PC-3 (cell line): ENCODE results near the gene SMYD3. TPM values are rescaled to one million over a fixed set of nuclear protein-coding genes. Genes with fewer than 3 reads are reported as not detected.

Source experiments
- ATAC-seq: fragments of 200-7000 bp; cut with Tn5 transposase; 2 replicates; pipeline ENCODE4 v1.9.1; 2020; ENCODE audit warnings: mild to moderate bottlenecking, moderate library complexity
- BruUV-seq: library from RNA; stranded (reverse); fragments of 400-500 nt; replicated peaks from 2 replicates; lab custom pipeline; 2021; lab: Mats Ljungman, UMichigan
- CTCF ChIA-PET: fragments of 300-600 bp; sonication (Branson Sonifier 250); formaldehyde crosslinking; loops from one replicate; lab custom pipeline; 2022; ENCODE audit warnings: antibody characterized with exemption; lab: Charles Lee
- POLR2A ChIA-PET: fragments of 300-600 bp; sonication (Branson Sonifier 250); formaldehyde crosslinking; loops from one replicate; lab custom pipeline; 2022; ENCODE audit warnings: antibody characterized with exemption; ENCODE audit not compliant: unreplicated experiment; lab: Charles Lee
- DNase-seq: peaks from one replicate; pipeline ENCODE4 v3.0.0-alpha.2; 2015
- H2AFZ ChIP-seq: fragments of 300-600 bp; sonication (generic); 2 replicates; pipeline ENCODE4 v1.6.0; 2016; ENCODE audit warnings: antibody characterized with exemption, low read length
- H3F3A ChIP-seq: fragments of 300-600 bp; sonication (generic); one replicate; pipeline ENCODE4 v1.6.0; 2017; ENCODE audit warnings: antibody characterized with exemption, low read length, control low read depth, mild to moderate bottlenecking; ENCODE audit not compliant: unreplicated experiment
- H3K27ac ChIP-seq: fragments of 300-600 bp; sonication (generic); 2 replicates; pipeline ENCODE4 v1.5.1; 2016; ENCODE audit warnings: mild to moderate bottlenecking, low read length
- H3K27me3 ChIP-seq: fragments of 300-600 bp; sonication (generic); 2 replicates; pipeline ENCODE4 v1.6.1; 2016; ENCODE audit warnings: low read length, mixed read lengths
- H3K36me3 ChIP-seq: fragments of 300-600 bp; sonication (generic); 2 replicates; pipeline ENCODE4 v1.6.1; 2016; ENCODE audit warnings: low read depth, mixed run types, low read length, mixed read lengths
- H3K4me1 ChIP-seq: fragments of 300-600 bp; sonication (generic); 2 replicates; pipeline ENCODE4 v1.5.1; 2016; ENCODE audit warnings: low read length; ENCODE audit not compliant: insufficient read depth
- H3K4me2 ChIP-seq: fragments of 300-600 bp; sonication (generic); 2 replicates; pipeline ENCODE4 v1.6.0; 2016; ENCODE audit warnings: low read length
- H3K4me3 ChIP-seq: fragments of 300-600 bp; sonication (generic); 2 replicates; pipeline ENCODE4 v1.5.1; 2016; ENCODE audit warnings: mild to moderate bottlenecking, low read length, mixed read lengths
- H3K79me2 ChIP-seq: fragments of 300-600 bp; sonication (generic); 2 replicates; pipeline ENCODE4 v1.6.1; 2017; ENCODE audit warnings: low read length, mixed read lengths
- H3K9ac ChIP-seq: fragments of 300-600 bp; sonication (generic); 2 replicates; pipeline ENCODE4 v1.6.0; 2016; ENCODE audit warnings: mild to moderate bottlenecking, low read length
- H3K9me2 ChIP-seq: fragments of 300-600 bp; sonication (generic); replicated peaks from 2 replicates; pipeline ENCODE4 v1.6.1; 2016; ENCODE audit warnings: mixed run types, low read length, mixed read lengths
- H3K9me3 ChIP-seq: fragments of 300-600 bp; sonication (generic); 2 replicates; pipeline ENCODE4 v1.6.1; 2016; ENCODE audit warnings: low read length, mixed read lengths
- H4K20me1 ChIP-seq: fragments of 300-600 bp; sonication (generic); 2 replicates; pipeline ENCODE4 v1.6.1; 2016; ENCODE audit warnings: low read length, mixed read lengths
- CTCF ChIP-seq: fragments of 300-600 bp; sonication (generic); conservative IDR thresholded peaks from 2 replicates; pipeline ENCODE4 v1.5.1; 2017; ENCODE audit warnings: antibody characterized with exemption, low read depth, mild to moderate bottlenecking, low read length
- EZH2 ChIP-seq: fragments of 300-600 bp; sonication (generic); IDR thresholded peaks from one replicate; pipeline ENCODE4 v1.6.1; 2017; ENCODE audit warnings: antibody characterized with exemption, mild to moderate bottlenecking, low read length; ENCODE audit not compliant: unreplicated experiment
- EZH2phosphoT487 ChIP-seq: fragments of 300-600 bp; sonication (generic); IDR thresholded peaks from 2 replicates; pipeline ENCODE4 v1.6.1; 2018; ENCODE audit warnings: mild to moderate bottlenecking, antibody characterized with exemption, low read length, borderline replicate concordance
- intact Hi-C: fragments of 100-400 bp; cut with micrococcal nuclease; formaldehyde crosslinking; loops from 2 replicates; pipeline ENCODE4 v1.9.0; 2023
- total RNA-seq: library from RNA; depleted of rRNA; stranded (reverse); fragments of >200 nt; gene quantifications from 2 replicates; pipeline ENCODE4 v1.2.3, GENCODE V29; 2014

SMYD3 gene
- total RNA-seq, 1 experiment from 2014 or later: 33.0 TPM

- no peaks in the 10 kb centered on the region for H3K36me3 ChIP-seq
- H3K4me3 ChIP-seq: no peak overlapping the region
- DNase-seq (no peak), ATAC-seq (no peak)
- ChIA-PET POLR2A (no interaction called here), CTCF (no interaction called here)
- H4K20me1 ChIP-seq: no peaks in the 10 kb centered on the region
- H3F3A ChIP-seq: no peaks in the 10 kb centered on the region
- no peaks in the 10 kb centered on the region for H3K79me2 ChIP-seq
- H3K4me1 ChIP-seq: no peaks in the 10 kb centered on the region
- intact Hi-C loops: no loop called here
- H3K27ac ChIP-seq: no peak overlapping the region
- H3K9ac ChIP-seq: no peak overlapping the region
- H3K4me2 ChIP-seq: no peak overlapping the region
- BruUV-seq: no TSS peak
- H3K9me2 ChIP-seq: no peaks in the 10 kb centered on the region
- H3K27me3 ChIP-seq: no peaks in the 10 kb centered on the region
- no peak overlapping the region for H2AFZ ChIP-seq
- no peaks in the 10 kb centered on the region for H3K9me3 ChIP-seq
- no peak for TF ChIP-seq EZH2
- no peak for TF ChIP-seq EZH2phosphoT487
- no peak for TF ChIP-seq CTCF
Observed at GRCh38 chr1:245921417-245921816, 585.7 kb downstream of the SMYD3 start.

GRCh38 chr1:245917403-245917802 lies 589.7 kb downstream of the SMYD3 start:
- H3K9me3 ChIP-seq: no peaks in the 10 kb centered on the region
- no peaks in the 10 kb centered on the region for H3K4me1 ChIP-seq
- intact Hi-C loops: no loop called here
- H3K27ac ChIP-seq: no peak overlapping the region
- no peak for ATAC-seq
- no peak overlapping the region for H2AFZ ChIP-seq
- peaks cover 4% of the 10 kb centered on the region; the same call in 1 of the 2 replicates for H3K36me3 ChIP-seq
- H4K20me1 ChIP-seq: no peaks in the 10 kb centered on the region
- ChIA-PET CTCF (no interaction called here), POLR2A (no interaction called here)
- H3K9ac ChIP-seq: no peak overlapping the region
- DNase-seq: no peak
- H3F3A ChIP-seq: no peaks in the 10 kb centered on the region
- H3K4me2 ChIP-seq: no peak overlapping the region
- no peaks in the 10 kb centered on the region for H3K27me3 ChIP-seq
- no peak for TF ChIP-seq EZH2
- TF ChIP-seq EZH2phosphoT487: no peak
- no peak for TF ChIP-seq CTCF
- no peaks in the 10 kb centered on the region for H3K9me2 ChIP-seq
- H3K79me2 ChIP-seq: no peaks in the 10 kb centered on the region
- no TSS peak for BruUV-seq
- H3K4me3 ChIP-seq: no peak overlapping the region

- no peaks in the 10 kb centered on the region for H3K79me2 ChIP-seq
- DNase-seq (no peak), ATAC-seq (no peak)
- H2AFZ ChIP-seq: no peak overlapping the region
- no peaks in the 10 kb centered on the region for H3F3A ChIP-seq
- peaks cover 4% of the 10 kb centered on the region; the same call in 1 of the 2 replicates for H3K36me3 ChIP-seq
- TF ChIP-seq EZH2phosphoT487: no peak
- no peak for TF ChIP-seq CTCF
- TF ChIP-seq EZH2: no peak
- no peaks in the 10 kb centered on the region for H3K9me2 ChIP-seq
- no peak overlapping the region for H3K4me2 ChIP-seq
- no peaks in the 10 kb centered on the region for H3K27me3 ChIP-seq
- no TSS peak for BruUV-seq
- H3K4me3 ChIP-seq: no peak overlapping the region
- no peak overlapping the region for H3K9ac ChIP-seq
- no peaks in the 10 kb centered on the region for H3K9me3 ChIP-seq
- no peaks in the 10 kb centered on the region for H4K20me1 ChIP-seq
- intact Hi-C loops: no loop called here
- CTCF ChIA-PET: no interaction called here
- POLR2A ChIA-PET: no interaction called here
- no peak overlapping the region for H3K27ac ChIP-seq
- H3K4me1 ChIP-seq: no peaks in the 10 kb centered on the region
Observed at GRCh38 chr1:245915841-245916240, 591.2 kb downstream of the SMYD3 start.
